GM10248 (cell line): Measurements from ENCODE around the gene PPP1R14C.

Experiments
- CTCF ChIA-PET: fragments of 300-600 bp; sonication (Branson Sonifier 250); formaldehyde crosslinking; extraction: SDS; loops from one replicate; lab custom pipeline; 2021; ENCODE audit warnings: antibody characterized with exemption; lab: Yijun Ruan, JAX
- POLR2A ChIA-PET: fragments of 350-650 bp; sonication (Branson Sonifier 250); formaldehyde crosslinking; extraction: SDS; loops from one replicate; lab custom pipeline; 2020; ENCODE audit warnings: antibody characterized with exemption; lab: Yijun Ruan, JAX
- DNase-seq: peaks from one replicate; pipeline ENCODE4 v3.0.0; 2012; ENCODE audit errors: extremely low spot score
- CTCF ChIP-seq: IDR thresholded peaks from 2 replicates; pipeline ENCODE4 v1.5.1; 2012; ENCODE audit warnings: mild to moderate bottlenecking, low read depth; ENCODE audit errors: extremely low read depth, missing control alignments, control extremely low read depth

The PPP1R14C gene

GRCh38 chr6:150208611-150209352, 65.9 kb downstream of the PPP1R14C start:
- ChIA-PET CTCF (interaction anchor here (1.1 to 1.3 kb wide), 2 partner anchors 14 to 15 kb away, joined by 3 read pairs; no protein-coding TSS in a partner anchor), POLR2A (no interaction called here)
- TF ChIP-seq CTCF = no peak
- DNase-seq = no peak

- DNase-seq = no peak
- ChIA-PET CTCF (interaction anchor here (1.1 kb wide), 1 partner anchor 14 kb away, joined by 3 read pairs; no protein-coding TSS in a partner anchor), POLR2A (no interaction called here)
- TF ChIP-seq CTCF = no peak
Measured at GRCh38 chr6:150209415-150209814, 66.6 kb downstream of the PPP1R14C start.

GRCh38 chr6:150211700-150212511, 69.1 kb downstream of the PPP1R14C start:
- CTCF ChIA-PET = interaction anchor here (0.8 to 1.3 kb wide), 2 partner anchors 11 to 17 kb away, joined by 3 to 4 read pairs; no protein-coding TSS in a partner anchor
- no peak for DNase-seq

GRCh38 chr6:150212778-150213177, 69.9 kb downstream of the PPP1R14C start:
- CTCF ChIA-PET = interaction anchor here (0.8 to 1.3 kb wide), 2 partner anchors 10 to 16 kb away, joined by 3 to 4 read pairs; no protein-coding TSS in a partner anchor

More at GRCh38 chr6:150211700-150212511, 69.1 kb downstream of the PPP1R14C start:
- TF ChIP-seq CTCF = no peak
- POLR2A ChIA-PET = no interaction called here

GRCh38 chr6:150213301-150213700, 70.5 kb downstream of the PPP1R14C start:
- CTCF ChIA-PET = interaction anchor here (1.3 to 1.5 kb wide), 2 partner anchors 10 to 15 kb away, joined by 4 read pairs; no protein-coding TSS in a partner anchor
- TF ChIP-seq CTCF = no peak
- DNase-seq = no peak
- POLR2A ChIA-PET = no interaction called here

More at GRCh38 chr6:150212778-150213177, 69.9 kb downstream of the PPP1R14C start:
- POLR2A ChIA-PET = no interaction called here
- TF ChIP-seq CTCF = no peak
- DNase-seq = no peak

- DNase-seq = no peak
- ChIA-PET CTCF (interaction anchor here (1.5 kb wide), 1 partner anchor 14 kb away, joined by 4 read pairs; no protein-coding TSS in a partner anchor), POLR2A (no interaction called here)
- TF ChIP-seq CTCF = no peak
Measured at GRCh38 chr6:150214310-150214709, 71.5 kb downstream of the PPP1R14C start.
